Osteoblast (primary cell): Measurements from ENCODE around the gene FUOM. TPM values are rescaled to one million over a fixed set of nuclear protein-coding genes. Genes with fewer than 3 reads are reported as not detected.

Source experiments
- DNase-seq: peaks from one replicate; pipeline ENCODE4 v3.0.0; 2011; ENCODE audit warnings: low spot score, mixed read lengths; ENCODE audit not compliant: insufficient read length; ENCODE audit errors: missing footprints
- H2AFZ ChIP-seq: 2 replicates; pipeline ENCODE4 v1.6.0; 2011; ENCODE audit warnings: mild to moderate bottlenecking, low read length
- H3K27ac ChIP-seq: 2 replicates; pipeline ENCODE4 v1.5.1; 2011; ENCODE audit warnings: mild to moderate bottlenecking, low read depth, low read length, moderate library complexity
- H3K27me3 ChIP-seq: 2 replicates; pipeline ENCODE4 v1.6.0; 2012; ENCODE audit warnings: mild to moderate bottlenecking, control low read depth, inconsistent platforms, low read length, moderate library complexity; ENCODE audit not compliant: insufficient read depth
- H3K36me3 ChIP-seq: 2 replicates; pipeline ENCODE4 v1.5.1; 2011; ENCODE audit warnings: mild to moderate bottlenecking, low read length, control low read depth, moderate library complexity; ENCODE audit not compliant: insufficient read depth
- H3K4me1 ChIP-seq: 2 replicates; pipeline ENCODE4 v1.5.1; 2011; ENCODE audit warnings: mild to moderate bottlenecking, low read length, control low read depth, moderate library complexity; ENCODE audit not compliant: insufficient read depth
- H3K4me2 ChIP-seq: 2 replicates; pipeline ENCODE4 v1.6.0; 2011; ENCODE audit warnings: mild to moderate bottlenecking, low read length; ENCODE audit not compliant: insufficient read depth
- H3K4me3 ChIP-seq: fragments of 200-600 bp; sonication (generic); 3 replicates; pipeline ENCODE4 v1.5.1; 2012; ENCODE audit warnings: mild to moderate bottlenecking, low read length, inconsistent platforms; ENCODE audit not compliant: insufficient read depth
- H3K79me2 ChIP-seq: 2 replicates; pipeline ENCODE4 v1.6.0; 2012; ENCODE audit warnings: mild to moderate bottlenecking, low read length, control low read depth, inconsistent platforms; ENCODE audit not compliant: insufficient read depth
- H3K9me3 ChIP-seq: 2 replicates; pipeline ENCODE4 v1.5.1; 2011; ENCODE audit warnings: low read depth, low read length, control low read depth
- H4K20me1 ChIP-seq: 2 replicates; pipeline ENCODE4 v1.6.0; 2012; ENCODE audit warnings: mild to moderate bottlenecking, low read length, control low read depth; ENCODE audit not compliant: insufficient read depth
- CTCF ChIP-seq: IDR thresholded peaks from 2 replicates; pipeline ENCODE4 v1.5.1; 2011; ENCODE audit warnings: mild to moderate bottlenecking, low read depth, low read length, moderate library complexity; ENCODE audit errors: extremely low read depth
- total RNA-seq: library from RNA; depleted of rRNA; stranded (reverse); fragments of >200 nt; gene quantifications from 2 replicates; pipeline ENCODE4 v1.2.3, GENCODE V29; 2012

Gene FUOM
- total RNA-seq, 1 donor = 5.1 TPM

GRCh38 chr10:133355991-133356390 lies 1.8 kb downstream of the FUOM start:
- Histone ChIP-seq H3K27me3 (no peaks in the 10 kb centered on the region), H2AFZ (no peak overlapping the region), H3K4me2 (no peak overlapping the region), H3K79me2 (no peaks in the 10 kb centered on the region), H3K9me3 (no peaks in the 10 kb centered on the region), H3K4me3 (no peak overlapping the region), H3K4me1 (no peaks in the 10 kb centered on the region), H3K27ac (no peak overlapping the region), H4K20me1 (no peaks in the 10 kb centered on the region), H3K36me3 (no peaks in the 10 kb centered on the region)
- no peak for DNase-seq
- TF ChIP-seq CTCF = no peak

- H3K36me3 ChIP-seq = no peaks in the 10 kb centered on the region
- H2AFZ ChIP-seq = no peak overlapping the region
- no peaks in the 10 kb centered on the region for H3K27me3 ChIP-seq
- no peak overlapping the region for H3K4me3 ChIP-seq
- H4K20me1 ChIP-seq = no peaks in the 10 kb centered on the region
- no peak for DNase-seq
- no peak overlapping the region for H3K27ac ChIP-seq
- no peaks in the 10 kb centered on the region for H3K79me2 ChIP-seq
- no peak overlapping the region for H3K4me2 ChIP-seq
- no peaks in the 10 kb centered on the region for H3K9me3 ChIP-seq
- TF ChIP-seq CTCF = no peak
- H3K4me1 ChIP-seq = no peaks in the 10 kb centered on the region
Measured at GRCh38 chr10:133355266-133355665, 2.6 kb downstream of the FUOM start.

GRCh38 chr10:133354672-133355240 lies 3.1 kb downstream of the FUOM start:
- no peaks in the 10 kb centered on the region for H3K36me3 ChIP-seq
- no peak overlapping the region for H3K4me3 ChIP-seq
- DNase-seq = no peak
- no peak overlapping the region for H2AFZ ChIP-seq
- no peaks in the 10 kb centered on the region for H3K9me3 ChIP-seq
- no peak overlapping the region for H3K27ac ChIP-seq
- H4K20me1 ChIP-seq = no peaks in the 10 kb centered on the region
- H3K4me1 ChIP-seq = no peaks in the 10 kb centered on the region
- H3K27me3 ChIP-seq = no peaks in the 10 kb centered on the region
- H3K4me2 ChIP-seq = no peak overlapping the region
- TF ChIP-seq CTCF = no peak
- no peaks in the 10 kb centered on the region for H3K79me2 ChIP-seq

GRCh38 chr10:133353988-133354605 lies 3.7 kb downstream of the FUOM start:
- Histone ChIP-seq H3K4me3 (no peak overlapping the region), H3K4me1 (no peaks in the 10 kb centered on the region), H3K27ac (no peak overlapping the region), H3K27me3 (no peaks in the 10 kb centered on the region), H3K4me2 (no peak overlapping the region), H2AFZ (no peak overlapping the region), H3K9me3 (no peaks in the 10 kb centered on the region), H3K36me3 (no peaks in the 10 kb centered on the region), H3K79me2 (no peaks in the 10 kb centered on the region), H4K20me1 (no peaks in the 10 kb centered on the region)
- TF ChIP-seq CTCF = no peak
- DNase-seq = no peak
